Stimulated activated CD8-positive, alpha-beta memory T cell treated with anti-CD3 and anti-CD28 coated beads, Interleukin-7, amount 100 ng/mL, for 4 hours (primary cell): ENCODE data around the gene TREX2.
A peak's percentile ranks its signal among the peaks of the same experiment; 100 is the strongest.
"Not testable (repeated sequence)": the region's sequence is repeated elsewhere in the genome, so short reads cannot be mapped to it uniquely, and the experiment has no call there.

Source experiments
- DNase-seq, 2 donors: peaks; one replicate each; pipeline ENCODE4 v3.0.0-alpha.2; 2020; ENCODE audit warnings: low read depth in 2 of 2

TREX2 gene

GRCh38 chrX:153408871-153409351 lies 36.9 kb downstream of the TREX2 start:
- no peak for DNase-seq

DNA sequence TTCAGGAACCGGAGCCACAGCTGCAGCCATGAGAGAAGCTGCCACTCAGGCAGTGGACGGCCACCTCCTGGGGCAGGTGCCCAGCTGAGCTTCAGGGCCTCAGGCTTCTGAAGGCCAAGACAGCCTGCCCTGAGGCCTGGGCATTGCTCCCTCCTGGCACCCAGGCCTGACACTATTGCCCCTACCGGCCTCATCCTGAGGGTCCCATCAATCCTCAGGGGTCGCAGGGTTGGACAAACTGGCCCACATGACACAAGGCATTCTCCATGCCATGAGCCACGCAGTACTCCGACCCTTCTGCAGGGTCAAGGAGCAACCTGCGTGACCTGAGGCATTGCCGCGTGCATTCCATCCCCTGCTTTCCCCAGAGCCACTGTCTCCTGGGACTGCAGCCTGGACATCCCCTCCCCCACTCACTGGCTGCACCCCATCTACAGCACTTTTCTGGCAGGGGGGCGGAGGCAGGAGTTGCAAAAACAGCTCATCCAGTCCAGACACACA lies 37.6 kb downstream of the TREX2 start:
- no peak for DNase-seq

GRCh38 chrX:153407736-153408135 lies 38.1 kb downstream of the TREX2 start:
- DNase-seq = no peak

GRCh38 chrX:153406903-153407302 lies 39.0 kb downstream of the TREX2 start:
- no peak for DNase-seq

DNA sequence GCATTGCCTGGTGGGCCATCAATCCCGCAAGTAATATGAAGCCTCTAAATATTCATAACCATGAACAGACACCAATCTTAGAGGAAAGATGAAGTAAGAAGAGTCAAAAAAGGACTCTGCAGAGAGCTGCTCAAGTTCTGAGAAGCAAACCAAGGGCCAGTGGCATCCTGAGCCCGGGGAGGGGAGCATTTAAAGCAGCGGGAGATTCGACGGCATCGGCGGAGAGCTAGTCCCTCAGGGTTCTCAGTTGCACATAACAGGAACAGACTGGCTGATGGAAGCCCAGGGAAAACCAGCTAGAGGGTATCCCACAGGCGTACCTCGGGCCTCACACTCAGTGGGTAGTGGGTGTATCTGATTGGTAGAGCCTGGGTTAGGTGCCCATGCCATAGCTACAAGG lies 39.8 kb downstream of the TREX2 start:
- no peak for DNase-seq

GRCh38 chrX:153405426-153405825 lies 40.4 kb downstream of the TREX2 start:
- DNase-seq = no peak

DNA sequence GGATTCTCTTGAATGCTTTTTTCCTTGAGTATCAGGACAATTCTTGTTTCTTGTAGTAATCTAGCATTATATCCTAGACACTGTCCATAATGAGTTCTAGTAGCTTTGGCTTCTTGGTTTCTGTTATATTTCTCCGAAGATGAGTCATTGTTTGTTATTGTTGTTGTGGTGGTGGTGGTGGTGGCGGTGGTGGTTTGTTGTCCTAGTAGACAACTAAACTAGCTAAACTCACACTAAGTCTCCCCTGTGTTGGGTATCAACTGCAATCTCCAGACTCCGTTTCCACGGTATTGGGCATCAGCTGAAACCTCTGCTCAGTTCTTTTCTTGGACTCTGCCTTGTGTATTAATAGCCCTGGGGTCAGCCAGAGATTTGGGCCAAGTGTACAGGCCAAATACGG lies 41.5 kb downstream of the TREX2 start:
- not testable (repeated sequence) for DNase-seq

GRCh38 chrX:153401133-153401764 lies 44.6 kb downstream of the TREX2 start, which contains the start of gene PNMA6E:
TSS of gene PNMA6E (minus strand) at chrX:153401350. CDS start at chrX:153398849, 2,501 bp downstream.
- DNase-seq = no peak

- DNase-seq = peak in 1 of 2 donors; percentile 17
Observed at GRCh38 chrX:153400146-153401132, 45.4 kb downstream of the TREX2 start.

GRCh38 chrX:153398275-153398960 lies 47.4 kb downstream of the TREX2 start:
- DNase-seq = no peak

DNA sequence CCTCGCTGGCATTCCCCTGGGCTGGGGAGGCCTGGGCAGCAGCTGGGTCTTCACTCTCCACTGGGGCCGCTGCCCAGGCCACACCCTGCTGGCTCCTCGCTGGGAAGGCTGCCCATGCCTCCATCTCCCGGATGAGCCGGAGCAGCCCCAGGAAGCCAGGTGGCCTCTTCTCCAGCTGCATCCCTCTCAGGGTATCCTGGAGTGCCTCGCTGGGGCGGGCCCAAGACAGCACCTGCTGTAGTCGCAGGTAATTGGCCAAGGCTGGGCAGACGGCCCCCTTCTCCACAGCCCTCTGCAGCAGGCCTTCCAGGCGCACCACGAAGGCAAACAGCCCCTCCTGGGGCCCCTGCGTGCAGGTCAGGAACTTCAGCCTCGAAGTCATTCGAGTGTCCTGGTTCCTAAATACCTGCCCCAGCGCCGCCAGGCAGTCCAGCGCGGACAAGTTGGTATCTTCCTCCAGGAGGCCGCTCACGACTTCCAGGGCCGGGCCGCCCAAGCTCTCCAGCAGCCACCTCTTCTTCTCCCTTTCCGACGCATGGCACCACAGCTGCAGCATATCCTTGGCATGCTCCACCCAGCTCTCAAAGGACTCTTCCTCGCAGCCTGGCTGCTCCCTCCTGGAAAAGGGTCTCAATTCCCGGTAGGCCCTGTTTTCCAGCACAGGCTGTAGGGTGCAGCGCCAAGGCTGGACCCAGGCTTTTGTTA lies 48.4 kb downstream of the TREX2 start:
- DNase-seq = no peak

DNA sequence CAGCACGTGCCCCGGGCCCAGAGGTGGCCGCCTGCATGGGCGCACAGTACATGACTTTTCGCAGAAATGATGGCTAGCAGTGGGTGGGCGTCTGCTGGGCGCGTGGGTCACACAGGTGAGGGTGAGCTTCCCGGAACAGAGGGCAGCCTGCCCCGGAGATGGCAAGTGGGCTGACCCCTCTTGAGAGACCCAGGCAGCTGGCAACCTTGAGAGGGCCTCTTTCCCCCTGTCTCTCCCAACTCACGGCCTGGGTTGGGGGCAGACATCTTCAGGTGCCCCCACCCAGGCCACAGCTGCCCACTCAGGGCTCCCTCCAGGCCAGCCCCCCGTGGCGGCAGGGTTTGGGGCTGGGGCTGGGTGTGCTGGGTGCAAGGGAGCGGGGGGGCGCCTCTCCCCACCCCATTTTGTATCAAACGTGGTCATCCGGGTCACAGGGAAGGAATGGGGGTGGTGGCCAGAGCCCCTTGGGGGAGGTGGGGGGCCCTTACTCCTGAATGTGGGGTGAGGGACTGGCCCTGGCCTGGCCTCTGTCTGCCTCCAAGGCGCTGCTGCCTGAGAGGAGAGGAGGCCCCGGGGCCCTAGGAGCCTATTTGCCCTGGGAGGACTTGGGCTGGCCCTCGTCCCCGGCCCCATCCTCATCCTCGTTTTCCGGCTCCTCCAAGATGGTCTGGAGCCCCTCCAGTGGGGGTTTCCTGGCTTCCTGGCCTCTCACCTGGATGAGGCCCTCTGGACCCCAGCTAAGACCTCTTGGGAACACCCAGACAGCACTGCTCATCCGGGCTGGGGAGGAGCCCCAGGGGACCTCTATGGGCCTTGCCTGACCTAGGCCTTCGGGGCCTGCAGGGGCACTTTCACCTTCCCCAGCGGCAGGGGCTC lies 49.3 kb downstream of the TREX2 start:
- DNase-seq = no peak

GRCh38 chrX:153395613-153396319 lies 50.1 kb downstream of the TREX2 start:
- no peak for DNase-seq

DNA sequence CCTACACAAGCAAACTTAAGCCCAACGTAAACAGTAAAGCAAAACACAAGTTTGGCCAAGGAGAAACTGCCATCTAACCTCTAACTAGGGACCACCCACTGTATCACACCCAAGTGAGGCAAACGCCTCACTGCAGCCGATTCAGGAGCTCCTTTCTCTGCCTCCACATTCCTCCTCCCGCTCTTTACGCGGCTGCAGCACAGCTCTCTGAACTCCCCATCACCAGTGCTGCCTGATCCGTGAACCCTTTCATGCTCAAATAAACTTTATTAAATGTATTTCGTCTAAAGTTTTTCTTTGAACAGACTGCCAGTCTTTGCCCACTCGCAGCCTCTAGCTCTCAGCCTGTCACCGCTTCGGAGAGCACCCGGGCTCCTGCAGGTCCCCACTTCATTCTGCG lies 51.2 kb downstream of the TREX2 start:
- no peak for DNase-seq
